Measurements from ENCODE around the gene CCNG2. TPM values are rescaled to one million over a fixed set of nuclear protein-coding genes. Genes with fewer than 3 reads are reported as not detected.

The CCNG2 gene
- total RNA-seq, 1 experiment from 2014 or later, result 10.6 TPM

DNA sequence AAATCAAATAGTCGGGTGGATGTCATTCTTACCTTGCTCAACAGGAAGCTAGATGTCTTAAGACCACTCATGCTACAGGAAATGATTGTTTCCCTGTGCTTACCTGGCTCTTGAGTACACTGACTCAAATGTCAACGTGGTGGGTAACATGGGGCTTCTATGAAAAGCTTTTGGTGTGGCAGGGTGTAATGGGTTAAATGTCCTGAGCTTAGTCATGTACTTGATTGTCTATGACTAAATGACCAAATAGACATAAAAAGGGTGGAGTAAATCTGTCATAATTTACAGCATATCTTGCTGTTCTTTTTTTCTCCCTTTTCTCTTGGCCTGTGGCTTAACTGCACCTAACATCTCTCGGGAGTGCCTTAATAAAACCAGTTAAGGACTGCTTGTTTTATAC, 44.9 kb downstream of the CCNG2 start:
- no peak overlapping the region for H2BK120ac ChIP-seq (ENCODE audit: low read depth, low read length, poor library complexity, severe bottlenecking)
- H2AFZ ChIP-seq (ENCODE audit: low read length), result no peak overlapping the region
- H3K4me1 ChIP-seq (ENCODE audit: insufficient read depth, low read length), result 0 out of 2 replicates have a peak, but pooled peaks cover 3% of the 10 kb centered on the region
- no peak overlapping the region for H3K4ac ChIP-seq (ENCODE audit: low read depth, low read length)
- H3K23ac ChIP-seq (ENCODE audit: insufficient read length, low read depth, low read length), result no peak overlapping the region
- Mint-ChIP-seq H3K9me3 (no peaks in the 10 kb centered on the region), H3K4me1 (peaks cover 2 to 6% of the 10 kb centered on the region in 2 experiments; a peak in 3 of 4 replicates), H3K27ac (no peak overlapping the region), H3K4me3 (no peak overlapping the region), H3K27me3 (ENCODE audit: low read depth) (peaks cover 6% of the 10 kb centered on the region), H3K36me3 (ENCODE audit: insufficient read depth in 1 of 3, low read depth in 3 of 3) (no peaks in the 10 kb centered on the region)
- no peak overlapping the region for H2BK5ac ChIP-seq (ENCODE audit: insufficient read length, low read length)
- H2BK20ac ChIP-seq (ENCODE audit: low read depth, low read length, poor library complexity, severe bottlenecking), result no peak overlapping the region
- no peak for DNase-seq
- no peaks in the 10 kb centered on the region for H4K20me1 ChIP-seq (ENCODE audit: control insufficient read depth, insufficient read depth, insufficient read length)
- no peak overlapping the region for H4K91ac ChIP-seq (ENCODE audit: insufficient read length, low read depth, low read length)
- H3K79me1 ChIP-seq (ENCODE audit: insufficient read depth, low read depth, low read length, poor library complexity, severe bottlenecking), result no peaks in the 10 kb centered on the region
- H3K56ac ChIP-seq (ENCODE audit: insufficient read length, low read depth, low read length), result no peak overlapping the region
- H3K23me2 ChIP-seq (ENCODE audit: insufficient read length, low read depth, low read length, poor library complexity, severe bottlenecking), result no peaks in the 10 kb centered on the region
- H2BK15ac ChIP-seq (ENCODE audit: low read depth, low read length), result no peak overlapping the region
- H4K8ac ChIP-seq (replicated peaks; ENCODE audit: insufficient read length, low read depth, low read length), result no peak overlapping the region
- H3K9me3 ChIP-seq (ENCODE audit: control insufficient read depth, low read depth, low read length), result no peaks in the 10 kb centered on the region
- H3K4me2 ChIP-seq (ENCODE audit: insufficient read depth, insufficient read length, low read length), result no peak overlapping the region
- H3K9ac ChIP-seq (ENCODE audit: extremely low read depth, insufficient read length, low read length), result no peak overlapping the region
- no peak overlapping the region for H4K5ac ChIP-seq (ENCODE audit: insufficient read length, low read depth, low read length)
- H3K27me3 ChIP-seq (ENCODE audit: insufficient read depth, low read length), result no peaks in the 10 kb centered on the region
- no CpG with 5 or more reads among the region's 3 CpGs for WGBS (ENCODE audit: extremely low coverage, insufficient read length, low lambda C conversion rate)
- H3K18ac ChIP-seq (ENCODE audit: insufficient read length, low read depth, low read length), result no peak overlapping the region
- TF ChIP-seq CTCF (conservative IDR thresholded peaks at IDR 0.05), result no peak
- no peak overlapping the region for H3T11ph ChIP-seq (ENCODE audit: low read length)
- H2AK5ac ChIP-seq (ENCODE audit: insufficient read length, low read length), result no peak overlapping the region
- H3K14ac ChIP-seq (ENCODE audit: insufficient read depth, low read length), result no peak overlapping the region
- no peak overlapping the region for H3K27ac ChIP-seq (ENCODE audit: insufficient read length, low read depth, low read length)
- H2BK12ac ChIP-seq (ENCODE audit: insufficient read length, low read depth, low read length), result no peak overlapping the region
- no peaks in the 10 kb centered on the region for H3K79me2 ChIP-seq (ENCODE audit: insufficient read depth, low read length)

Data from H9 (cell line).